Measurements from ENCODE around the gene GLRX3. TPM values are rescaled to one million over a fixed set of nuclear protein-coding genes. Genes with fewer than 3 reads are reported as not detected.
"Not testable (repeated sequence)": the region's sequence is repeated elsewhere in the genome, so short reads cannot be mapped to it uniquely, and the experiment has no call there.

Gene GLRX3
- polyA plus RNA-seq, 1 of the 3 experiments (the other 2 are of a cell fraction) = 93.8 TPM

GRCh38 chr10:130112821-130113220 lies 23.4 kb upstream of the GLRX3 start:
- H3K27ac ChIP-seq (ENCODE audit: low read depth in 2 of 2, low read length in 1 of 2) = no peak overlapping the region
- no peaks in the 10 kb centered on the region for H3K9me2 ChIP-seq
- H3K79me2 ChIP-seq (ENCODE audit: insufficient read depth) = peaks cover 13% of the 10 kb centered on the region
- ChIA-PET CTCF (interaction anchor here (3.7 kb wide), 1 partner anchor 14 kb away, joined by 38 read pairs; no protein-coding TSS in a partner anchor), POLR2A (no interaction called here)
- no peaks in the 10 kb centered on the region for H3K27me3 ChIP-seq (ENCODE audit: insufficient read depth)
- H4K20me1 ChIP-seq (ENCODE audit: insufficient read depth) = no peaks in the 10 kb centered on the region
- H3K4me3 ChIP-seq (ENCODE audit: low read depth in 2 of 2, low read length in 1 of 2) = no peak overlapping the region
- no peak overlapping the region for H3K9ac ChIP-seq
- no peak for DNase-seq
- H3K9me3 ChIP-seq = no peaks in the 10 kb centered on the region
- peaks cover 3 to 12% of the 10 kb centered on the region in 2 experiments; a peak in 1 of 4 replicates for H3K4me1 ChIP-seq (ENCODE audit: control insufficient read depth in 1 of 2, insufficient read depth in 2 of 2, low read depth in 1 of 2, low read length in 1 of 2)
- no peak overlapping the region for H3K4me2 ChIP-seq
- H3K36me3 ChIP-seq (replicated peaks in 1 of 2; ENCODE audit: control insufficient read depth in 1 of 2, insufficient read depth in 2 of 2, low read length in 1 of 2) = no peaks in the 10 kb centered on the region
- no peak overlapping the region for H2AFZ ChIP-seq (ENCODE audit: low read depth)
- H3F3A ChIP-seq (replicated peaks; ENCODE audit: insufficient read depth) = peaks cover 7% of the 10 kb centered on the region
- WGBS (ENCODE audit: low lambda C conversion rate) = 94% methylated on average over 3 of the region's 3 CpGs
- TF ChIP-seq RFX5 (IDR thresholded peaks at IDR 0.05; ENCODE audit: low read length) = no peak
- TF ChIP-seq FOXM1 (IDR thresholded peaks at IDR 0.05; ENCODE audit: low read depth) = no peak
- TF ChIP-seq REST (IDR thresholded peaks at IDR 0.05; ENCODE audit: low read depth, low read length) = no peak
- no peak for TF ChIP-seq POLR2AphosphoS5 (IDR thresholded peaks at IDR 0.05; ENCODE audit: low read depth, low read length)
- TF ChIP-seq SMC3 (IDR thresholded peaks at IDR 0.05; ENCODE audit: low read depth, low read length) = no peak
- no peak for TF ChIP-seq USF1 (IDR thresholded peaks at IDR 0.05; ENCODE audit: borderline replicate concordance, low read depth)
- TF ChIP-seq FOXJ3 (CRISPR knock-in tag; IDR thresholded peaks at IDR 0.05) = no peak
- no peak for TF ChIP-seq PBX3 (IDR thresholded peaks at IDR 0.05)
- no peak for TF ChIP-seq JUND (IDR thresholded peaks at IDR 0.05)
- no peak for TF ChIP-seq EZH2phosphoT487 (IDR thresholded peaks at IDR 0.05; ENCODE audit: borderline replicate concordance, low read depth)
- TF ChIP-seq USF2 (IDR thresholded peaks at IDR 0.05; ENCODE audit: borderline replicate concordance, low read depth, low read length) = no peak
- TF ChIP-seq RCOR1 (IDR thresholded peaks at IDR 0.05; ENCODE audit: low read length) = no peak
- TF ChIP-seq TEAD4 (IDR thresholded peaks at IDR 0.05; ENCODE audit: borderline replicate concordance, insufficient read depth) = no peak
- no peak for TF ChIP-seq YY1 (IDR thresholded peaks at IDR 0.05; ENCODE audit: low read depth)
- no peak for TF ChIP-seq SIN3A (IDR thresholded peaks at IDR 0.05; ENCODE audit: borderline replicate concordance, low read depth, low read length)
- TF ChIP-seq MEF2A (IDR thresholded peaks at IDR 0.05; ENCODE audit: borderline replicate concordance, low read depth) = no peak
- no peak for TF ChIP-seq TCF12 (IDR thresholded peaks at IDR 0.05)
- no peak for TF ChIP-seq TAF1 (IDR thresholded peaks at IDR 0.05; ENCODE audit: borderline replicate concordance, low read depth, low read length)
- TF ChIP-seq NFIC (IDR thresholded peaks at IDR 0.05; ENCODE audit: borderline replicate concordance) = no peak

- H2AFZ ChIP-seq (ENCODE audit: low read depth); H3K9me2 ChIP-seq; H3F3A ChIP-seq (replicated peaks; ENCODE audit: insufficient read depth); H3K4me2 ChIP-seq; H3K79me2 ChIP-seq (ENCODE audit: insufficient read depth); H3K36me3 ChIP-seq (replicated peaks in 1 of 2; ENCODE audit: control insufficient read depth in 1 of 2, insufficient read depth in 2 of 2, low read length in 1 of 2); H3K27ac ChIP-seq (ENCODE audit: low read depth in 2 of 2, low read length in 1 of 2); H3K27me3 ChIP-seq (ENCODE audit: insufficient read depth); H3K9me3 ChIP-seq; H4K20me1 ChIP-seq (ENCODE audit: insufficient read depth); H3K4me3 ChIP-seq (ENCODE audit: low read depth in 2 of 2, low read length in 1 of 2); DNase-seq; H3K4me1 ChIP-seq (ENCODE audit: control insufficient read depth in 1 of 2, insufficient read depth in 2 of 2, low read depth in 1 of 2, low read length in 1 of 2); H3K9ac ChIP-seq; POLR2A ChIA-PET: not testable (repeated sequence)
- CTCF ChIA-PET = interaction anchor here (1.0 kb wide), 1 partner anchor 62 kb away, joined by 4 read pairs; no protein-coding TSS in a partner anchor
- 84% methylated on average over 4 of the region's 4 CpGs for WGBS (ENCODE audit: low lambda C conversion rate)
Observed at GRCh38 chr10:130116942-130117341, 19.2 kb upstream of the GLRX3 start.

- H3K27ac ChIP-seq (ENCODE audit: low read depth in 2 of 2, low read length in 1 of 2); DNase-seq; H3K9me3 ChIP-seq; H3K4me1 ChIP-seq (ENCODE audit: control insufficient read depth in 1 of 2, insufficient read depth in 2 of 2, low read depth in 1 of 2, low read length in 1 of 2); POLR2A ChIA-PET; H2AFZ ChIP-seq (ENCODE audit: low read depth); H3F3A ChIP-seq (replicated peaks; ENCODE audit: insufficient read depth); H3K27me3 ChIP-seq (ENCODE audit: insufficient read depth); H3K36me3 ChIP-seq (replicated peaks in 1 of 2; ENCODE audit: control insufficient read depth in 1 of 2, insufficient read depth in 2 of 2, low read length in 1 of 2); H3K9ac ChIP-seq; H3K9me2 ChIP-seq; H3K4me3 ChIP-seq (ENCODE audit: low read depth in 2 of 2, low read length in 1 of 2); H4K20me1 ChIP-seq (ENCODE audit: insufficient read depth); H3K4me2 ChIP-seq; H3K79me2 ChIP-seq (ENCODE audit: insufficient read depth): not testable (repeated sequence)
- WGBS (ENCODE audit: low lambda C conversion rate) = 30% methylated on average over 6 of the region's 6 CpGs
- CTCF ChIA-PET = interaction anchor here (0.9 to 1.6 kb wide), 2 partner anchors 8 to 10 kb away, joined by 4 read pairs; no protein-coding TSS in a partner anchor
Observed at GRCh38 chr10:130117535-130117934, 18.7 kb upstream of the GLRX3 start.
